Measurements from ENCODE around the gene SPTBN1. TPM values are rescaled to one million over a fixed set of nuclear protein-coding genes. Genes with fewer than 3 reads are reported as not detected.

SPTBN1 gene
- total and polyA plus RNA-seq, 2 of the 13 experiments (the other 11 are each of a cell fraction or from before 2014, with no cell fraction given), result 123 to 299 TPM

DNA sequence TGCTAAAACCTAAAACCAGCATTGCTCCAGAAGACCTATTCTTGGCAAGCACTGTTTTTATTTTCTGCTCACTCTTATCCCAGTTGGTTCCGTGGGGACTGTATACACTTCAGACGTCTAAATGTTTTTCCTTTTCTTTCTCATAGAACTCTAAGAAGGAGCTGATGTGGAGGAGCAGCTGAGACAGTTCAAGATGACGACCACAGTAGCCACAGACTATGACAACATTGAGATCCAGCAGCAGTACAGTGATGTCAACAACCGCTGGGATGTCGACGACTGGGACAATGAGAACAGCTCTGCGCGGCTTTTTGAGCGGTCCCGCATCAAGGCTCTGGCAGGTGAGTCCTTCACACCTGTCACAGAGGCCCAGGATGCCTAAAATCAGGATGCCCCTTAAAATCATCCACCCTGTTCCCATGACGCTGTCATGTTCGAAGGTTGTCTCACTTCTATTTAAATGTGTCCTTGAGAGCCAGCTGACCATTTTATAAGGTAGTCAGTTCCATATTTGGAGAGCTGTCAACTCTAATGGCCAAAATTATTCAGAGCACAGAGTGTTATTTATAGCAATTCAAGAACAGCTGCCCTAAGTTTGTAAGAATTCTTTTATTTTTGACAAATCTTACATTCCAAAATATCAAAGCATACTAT lies 70.2 kb downstream of the SPTBN1 start:
- Histone ChIP-seq H2AFZ (ENCODE audit: low read length) (no peak overlapping the region), H3K79me2 (ENCODE audit: insufficient read depth, low read length) (peaks cover 48% of the 10 kb centered on the region), H3K27ac (ENCODE audit: extremely low read length, insufficient read depth, low read length) (no peak overlapping the region), H3K36me3 (replicated peaks in 1 of 2; ENCODE audit: control insufficient read depth in 1 of 2, insufficient read depth in 2 of 2, low read length in 2 of 2) (peaks cover 13 to 38% of the 10 kb centered on the region in 2 experiments), H3K9ac (ENCODE audit: insufficient read depth, low read depth, low read length) (no peak overlapping the region), H4K20me1 (ENCODE audit: insufficient read depth, low read length) (peaks cover 3% of the 10 kb centered on the region), H3K4me3 (replicated peaks in 1 of 3; ENCODE audit: insufficient read depth in 1 of 3, low read depth in 2 of 3, low read length in 3 of 3) (no peak overlapping the region), H3K9me3 (ENCODE audit: low read length) (no peaks in the 10 kb centered on the region), H3K27me3 (ENCODE audit: control insufficient read depth in 1 of 2, insufficient read depth in 2 of 2, low read length in 2 of 2) (no peaks in the 10 kb centered on the region), H3K4me2 (ENCODE audit: low read depth, low read length) (no peak overlapping the region), H3K4me1 (ENCODE audit: insufficient read depth, low read length) (peaks cover 38% of the 10 kb centered on the region)
- CTCF ChIA-PET (ENCODE audit: low intra/inter-chr PET ratio, low total read pairs), result no interaction called here
- no peak for FAIRE-seq
- WGBS (ENCODE audit: low lambda C conversion rate), result 98% methylated on average over 12 of the region's 12 CpGs
- BruUV-seq (replicated peaks), result no TSS peak
- DNase-seq (ENCODE audit: low spot score), result no peak
- in situ Hi-C loops (cut with HindIII; ENCODE audit: extremely low pct_ligation_motif_present, low pct_unique_long_range_greater_than_20kb) (no loop called here), intact Hi-C loops (cut with micrococcal nuclease; ENCODE audit: unreplicated experiment) (no loop called here)
- ATAC-seq, result no peak
- POLR2A ChIA-PET, result no interaction called here
- TF ChIP-seq, protein P1, sequence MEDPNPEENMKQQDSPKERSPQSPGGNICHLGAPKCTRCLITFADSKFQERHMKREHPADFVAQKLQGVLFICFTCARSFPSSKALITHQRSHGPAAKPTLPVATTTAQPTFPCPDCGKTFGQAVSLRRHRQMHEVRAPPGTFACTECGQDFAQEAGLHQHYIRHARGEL (CRISPR knock-in tag; IDR thresholded peaks at IDR 0.05), result no peak
- no peak for TF ChIP-seq ZNF335 (CRISPR knock-in tag; IDR thresholded peaks at IDR 0.05)
- TF ChIP-seq SCMH1 (CRISPR knock-in tag; IDR thresholded peaks at IDR 0.05; ENCODE audit: borderline replicate concordance), result no peak
- no peak for TF ChIP-seq KLF12 (CRISPR knock-in tag; IDR thresholded peaks at IDR 0.05; ENCODE audit: borderline replicate concordance)
- no peak for TF ChIP-seq ZNF672 (CRISPR knock-in tag; IDR thresholded peaks at IDR 0.05)
- TF ChIP-seq, protein P2, sequence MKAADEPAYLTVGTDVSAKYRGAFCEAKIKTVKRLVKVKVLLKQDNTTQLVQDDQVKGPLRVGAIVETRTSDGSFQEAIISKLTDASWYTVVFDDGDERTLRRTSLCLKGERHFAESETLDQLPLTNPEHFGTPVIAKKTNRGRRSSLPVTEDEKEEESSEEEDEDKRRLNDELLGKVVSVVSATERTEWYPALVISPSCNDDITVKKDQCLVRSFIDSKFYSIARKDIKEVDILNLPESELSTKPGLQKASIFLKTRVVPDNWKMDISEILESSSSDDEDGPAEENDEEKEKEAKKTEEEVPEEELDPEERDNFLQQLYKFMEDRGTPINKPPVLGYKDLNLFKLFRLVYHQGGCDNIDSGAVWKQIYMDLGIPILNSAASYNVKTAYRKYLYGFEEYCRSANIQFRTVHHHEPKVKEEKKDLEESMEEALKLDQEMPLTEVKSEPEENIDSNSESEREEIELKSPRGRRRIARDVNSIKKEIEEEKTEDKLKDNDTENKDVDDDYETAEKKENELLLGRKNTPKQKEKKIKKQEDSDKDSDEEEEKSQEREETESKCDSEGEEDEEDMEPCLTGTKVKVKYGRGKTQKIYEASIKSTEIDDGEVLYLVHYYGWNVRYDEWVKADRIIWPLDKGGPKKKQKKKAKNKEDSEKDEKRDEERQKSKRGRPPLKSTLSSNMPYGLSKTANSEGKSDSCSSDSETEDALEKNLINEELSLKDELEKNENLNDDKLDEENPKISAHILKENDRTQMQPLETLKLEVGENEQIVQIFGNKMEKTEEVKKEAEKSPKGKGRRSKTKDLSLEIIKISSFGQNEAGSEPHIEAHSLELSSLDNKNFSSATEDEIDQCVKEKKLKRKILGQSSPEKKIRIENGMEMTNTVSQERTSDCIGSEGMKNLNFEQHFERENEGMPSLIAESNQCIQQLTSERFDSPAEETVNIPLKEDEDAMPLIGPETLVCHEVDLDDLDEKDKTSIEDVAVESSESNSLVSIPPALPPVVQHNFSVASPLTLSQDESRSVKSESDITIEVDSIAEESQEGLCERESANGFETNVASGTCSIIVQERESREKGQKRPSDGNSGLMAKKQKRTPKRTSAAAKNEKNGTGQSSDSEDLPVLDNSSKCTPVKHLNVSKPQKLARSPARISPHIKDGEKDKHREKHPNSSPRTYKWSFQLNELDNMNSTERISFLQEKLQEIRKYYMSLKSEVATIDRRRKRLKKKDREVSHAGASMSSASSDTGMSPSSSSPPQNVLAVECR (CRISPR knock-in tag; IDR thresholded peaks at IDR 0.05; ENCODE audit: borderline replicate concordance), result no peak
- no peak for TF ChIP-seq HDAC2 (CRISPR knock-in tag; IDR thresholded peaks at IDR 0.05)
- no peak for TF ChIP-seq ZNF33B (CRISPR knock-in tag; IDR thresholded peaks at IDR 0.05)
- TF ChIP-seq, protein P3, sequence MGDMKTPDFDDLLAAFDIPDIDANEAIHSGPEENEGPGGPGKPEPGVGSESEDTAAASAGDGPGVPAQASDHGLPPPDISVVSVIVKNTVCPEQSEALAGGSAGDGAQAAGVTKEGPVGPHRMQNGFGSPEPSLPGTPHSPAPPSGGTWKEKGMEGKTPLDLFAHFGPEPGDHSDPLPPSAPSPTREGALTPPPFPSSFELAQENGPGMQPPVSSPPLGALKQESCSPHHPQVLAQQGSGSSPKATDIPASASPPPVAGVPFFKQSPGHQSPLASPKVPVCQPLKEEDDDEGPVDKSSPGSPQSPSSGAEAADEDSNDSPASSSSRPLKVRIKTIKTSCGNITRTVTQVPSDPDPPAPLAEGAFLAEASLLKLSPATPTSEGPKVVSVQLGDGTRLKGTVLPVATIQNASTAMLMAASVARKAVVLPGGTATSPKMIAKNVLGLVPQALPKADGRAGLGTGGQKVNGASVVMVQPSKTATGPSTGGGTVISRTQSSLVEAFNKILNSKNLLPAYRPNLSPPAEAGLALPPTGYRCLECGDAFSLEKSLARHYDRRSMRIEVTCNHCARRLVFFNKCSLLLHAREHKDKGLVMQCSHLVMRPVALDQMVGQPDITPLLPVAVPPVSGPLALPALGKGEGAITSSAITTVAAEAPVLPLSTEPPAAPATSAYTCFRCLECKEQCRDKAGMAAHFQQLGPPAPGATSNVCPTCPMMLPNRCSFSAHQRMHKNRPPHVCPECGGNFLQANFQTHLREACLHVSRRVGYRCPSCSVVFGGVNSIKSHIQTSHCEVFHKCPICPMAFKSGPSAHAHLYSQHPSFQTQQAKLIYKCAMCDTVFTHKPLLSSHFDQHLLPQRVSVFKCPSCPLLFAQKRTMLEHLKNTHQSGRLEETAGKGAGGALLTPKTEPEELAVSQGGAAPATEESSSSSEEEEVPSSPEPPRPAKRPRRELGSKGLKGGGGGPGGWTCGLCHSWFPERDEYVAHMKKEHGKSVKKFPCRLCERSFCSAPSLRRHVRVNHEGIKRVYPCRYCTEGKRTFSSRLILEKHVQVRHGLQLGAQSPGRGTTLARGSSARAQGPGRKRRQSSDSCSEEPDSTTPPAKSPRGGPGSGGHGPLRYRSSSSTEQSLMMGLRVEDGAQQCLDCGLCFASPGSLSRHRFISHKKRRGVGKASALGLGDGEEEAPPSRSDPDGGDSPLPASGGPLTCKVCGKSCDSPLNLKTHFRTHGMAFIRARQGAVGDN (CRISPR knock-in tag; IDR thresholded peaks at IDR 0.05), result no peak
- TF ChIP-seq ZNF264 (CRISPR knock-in tag; IDR thresholded peaks at IDR 0.05), result no peak
- TF ChIP-seq, protein P4, sequence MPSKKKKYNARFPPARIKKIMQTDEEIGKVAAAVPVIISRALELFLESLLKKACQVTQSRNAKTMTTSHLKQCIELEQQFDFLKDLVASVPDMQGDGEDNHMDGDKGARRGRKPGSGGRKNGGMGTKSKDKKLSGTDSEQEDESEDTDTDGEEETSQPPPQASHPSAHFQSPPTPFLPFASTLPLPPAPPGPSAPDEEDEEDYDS (CRISPR knock-in tag; IDR thresholded peaks at IDR 0.05), result no peak
- TF ChIP-seq ZNF749 (CRISPR knock-in tag; IDR thresholded peaks at IDR 0.05; ENCODE audit: borderline replicate concordance), result no peak
- TF ChIP-seq ERF (CRISPR knock-in tag; IDR thresholded peaks at IDR 0.05), result no peak
- no peak for TF ChIP-seq ZNF746 (CRISPR knock-in tag; IDR thresholded peaks at IDR 0.05)
- no peak for TF ChIP-seq TMF1 (CRISPR knock-in tag; IDR thresholded peaks at IDR 0.05; ENCODE audit: low read depth)
- TF ChIP-seq ZNF546 (CRISPR knock-in tag; conservative IDR thresholded peaks at IDR 0.05), result no peak
- TF ChIP-seq GATAD2A (CRISPR knock-in tag; IDR thresholded peaks at IDR 0.05), result no peak
